Pancreas (tissue), 10 donors: ENCODE measurements around the gene DKK3. TPM values are rescaled to one million over a fixed set of nuclear protein-coding genes. Genes with fewer than 3 reads are reported as not detected.

Experiments
- ATAC-seq, 4 donors: fragments of 200-7000 bp; cut with Tn5 transposase; one replicate each; pipeline versions ENCODE4 v1.8.0 to v1.9.1; 2020; ENCODE audit warnings: mild to moderate bottlenecking in 4 of 4, moderate library complexity in 4 of 4
- DNase-seq, 6 donors: peaks; one replicate each; pipeline ENCODE4 v3.0.0-alpha.2; 2020
- FAIRE-seq: peaks from 2 replicates; lab custom pipeline; 2012; peaks lifted over from hg19 to GRCh38; lab: Jason Lieb, UNC
- H3K27ac ChIP-seq, 4 donors: fragments of 200-600 bp; sonication (generic); 1 replicate in 3 of 4; 2 replicates in 1 of 4; pipeline versions ENCODE4 v1.5.0 to v1.8.0; 2020
- H3K27me3 ChIP-seq, 4 donors: fragments of 200-600 bp; one replicate each; pipeline ENCODE4 v1.8.0; 2021
- H3K36me3 ChIP-seq, 3 donors: fragments of 200-600 bp; sonication (generic) in 1 of 3; one replicate each; pipeline versions ENCODE4 v1.5.0 to v1.8.0; 2020 to 2021
- H3K4me1 ChIP-seq, 3 donors: fragments of 200-600 bp; one replicate each; pipeline ENCODE4 v1.8.0; 2021
- H3K4me3 ChIP-seq, 4 donors: fragments of 200-600 bp; sonication (generic) in 2 of 4; one replicate each; pipeline versions ENCODE4 v1.5.0 to v1.8.0; 2020 to 2021
- H3K9me3 ChIP-seq, 4 donors: fragments of 200-600 bp; one replicate each; pipeline ENCODE4 v1.8.0; 2021
- WGBS, 2 donors: extraction: QIAGEN DNeasy Blood & Tissue Kit; methylation state at CpG; one replicate each; pipeline ENCODE4 v1.1.7; 2013; 5-methylcytosine and 5-hydroxymethylcytosine counted together
- intact Hi-C, 3 donors: fragments of 100-400 bp; cut with DNase I; formaldehyde crosslinking; loops; one replicate each; pipeline versions ENCODE4 v1.11.1 to v1.14.2; 2022
- polyA plus RNA-seq, 2 donors: library from polyadenylated mRNA; stranded (reverse); fragments of 200-250 nt; gene quantifications; one replicate each; pipeline ENCODE4 v1.2.3, GENCODE V29; 2013
- total RNA-seq, 6 donors: library from RNA; stranded (reverse); fragmentation: NEBNext Ultra II Directional in 4 of 6; extraction: Animal tissue kit (Norgen Biotek cat#: 25700) in 4 of 6; gene quantifications; one replicate each; pipeline versions ENCODE4 v1.2.1 to v1.2.4, GENCODE V29; 2021 to 2023
- TF ChIP-seq, protein P1 (sequence below), 4 donors: fragments of 200-600 bp; sonication (generic) in 3 of 4; IDR thresholded peaks; one replicate each; pipeline versions ENCODE4 v1.5.0 to v1.8.0; 2021; ENCODE audit warnings: antibody characterized with exemption in 4 of 4
- donor health status: healthy with polysubstance abuse.
- donor health status: DM: no; HTN: no; CAD: no; lungs with moderate emphysema.
- donor health status: DM: no; HTN: no; CAD: no.
- donor health status: control.
- donor health status: control.
- donor health status: Bipolar disorder and iron deficiency.
- donor health status: DM: yes; HTN: yes; CAD: no.
- donor health status: DM: no; HTN: no; CAD: no.
- donor health status: DM: no; HTN: no; CAD: no.
- donor health status: DM: yes; HTN: yes; CAD: no.

DKK3 gene
- total and polyA plus RNA-seq, 8 donors = 2.7 to 10.5 (median 5.8) TPM

DNA sequence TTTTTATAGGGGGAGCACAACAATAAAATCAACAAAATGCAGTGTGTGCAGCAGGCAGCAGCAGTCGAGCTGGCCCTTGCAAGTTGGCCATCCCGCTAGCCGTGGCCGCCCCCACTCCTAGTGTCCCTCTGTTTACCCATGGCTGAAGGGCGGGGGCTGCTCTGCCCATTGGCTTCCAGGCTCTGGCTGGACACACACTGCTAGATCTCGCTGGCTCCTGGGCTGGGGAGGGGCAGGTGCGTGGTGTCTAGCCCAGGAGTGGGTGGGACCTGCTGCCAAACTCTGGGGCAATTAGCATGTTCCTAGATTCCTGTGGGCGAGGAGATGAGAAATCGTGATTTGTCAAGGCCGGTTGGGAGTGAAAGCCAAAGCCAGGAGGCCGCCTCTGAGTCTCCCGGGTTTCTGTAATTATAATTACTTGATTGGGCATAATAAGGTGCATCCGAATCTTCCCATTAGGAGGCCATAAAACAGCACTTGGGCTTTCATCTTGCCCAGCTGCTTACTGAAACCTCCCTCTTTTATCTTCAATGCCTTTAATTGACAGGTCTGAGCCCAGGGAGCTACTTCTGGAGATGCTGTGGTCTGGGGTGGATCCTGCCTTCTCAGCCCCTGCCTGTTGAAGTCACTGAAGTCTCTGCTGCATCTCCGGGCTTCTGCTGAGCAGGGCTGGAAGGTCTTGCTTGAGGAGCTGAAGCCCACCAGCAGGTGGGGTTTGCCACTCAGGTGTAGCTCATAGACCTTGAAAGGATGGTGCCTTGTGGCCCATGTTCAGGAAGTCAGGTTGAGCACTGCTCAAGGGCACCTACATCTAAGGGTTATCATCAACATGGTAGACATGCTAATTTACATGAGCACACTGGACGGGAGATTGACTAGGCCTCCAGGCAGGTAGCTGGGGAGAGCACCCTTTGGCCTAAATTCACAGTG lies 44.5 kb upstream of the DKK3 start:
- DNase-seq (peak in 1 of 6 donors; percentile 34), ATAC-seq (no peak), FAIRE-seq (no peak)
- intact Hi-C loops = loop anchor here in 1 of 3 donors (5.0 kb wide), 1 partner anchor 239 kb away; no protein-coding TSS in a partner anchor
- TF ChIP-seq, protein P1, sequence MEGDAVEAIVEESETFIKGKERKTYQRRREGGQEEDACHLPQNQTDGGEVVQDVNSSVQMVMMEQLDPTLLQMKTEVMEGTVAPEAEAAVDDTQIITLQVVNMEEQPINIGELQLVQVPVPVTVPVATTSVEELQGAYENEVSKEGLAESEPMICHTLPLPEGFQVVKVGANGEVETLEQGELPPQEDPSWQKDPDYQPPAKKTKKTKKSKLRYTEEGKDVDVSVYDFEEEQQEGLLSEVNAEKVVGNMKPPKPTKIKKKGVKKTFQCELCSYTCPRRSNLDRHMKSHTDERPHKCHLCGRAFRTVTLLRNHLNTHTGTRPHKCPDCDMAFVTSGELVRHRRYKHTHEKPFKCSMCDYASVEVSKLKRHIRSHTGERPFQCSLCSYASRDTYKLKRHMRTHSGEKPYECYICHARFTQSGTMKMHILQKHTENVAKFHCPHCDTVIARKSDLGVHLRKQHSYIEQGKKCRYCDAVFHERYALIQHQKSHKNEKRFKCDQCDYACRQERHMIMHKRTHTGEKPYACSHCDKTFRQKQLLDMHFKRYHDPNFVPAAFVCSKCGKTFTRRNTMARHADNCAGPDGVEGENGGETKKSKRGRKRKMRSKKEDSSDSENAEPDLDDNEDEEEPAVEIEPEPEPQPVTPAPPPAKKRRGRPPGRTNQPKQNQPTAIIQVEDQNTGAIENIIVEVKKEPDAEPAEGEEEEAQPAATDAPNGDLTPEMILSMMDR (IDR thresholded peaks at IDR 0.05) = no peak
- Histone ChIP-seq H3K4me3 (no peak overlapping the region), H3K27me3 (no peaks in the 10 kb centered on the region), H3K27ac (no peak overlapping the region), H3K9me3 (no peaks in the 10 kb centered on the region), H3K36me3 (no peaks in the 10 kb centered on the region), H3K4me1 (peaks cover 7 to 16% (median 14%) of the 10 kb centered on the region in 3 donors)
- 92 to 95% methylated on average over 15 of the region's 15 CpGs for WGBS, 2 donors

DNA sequence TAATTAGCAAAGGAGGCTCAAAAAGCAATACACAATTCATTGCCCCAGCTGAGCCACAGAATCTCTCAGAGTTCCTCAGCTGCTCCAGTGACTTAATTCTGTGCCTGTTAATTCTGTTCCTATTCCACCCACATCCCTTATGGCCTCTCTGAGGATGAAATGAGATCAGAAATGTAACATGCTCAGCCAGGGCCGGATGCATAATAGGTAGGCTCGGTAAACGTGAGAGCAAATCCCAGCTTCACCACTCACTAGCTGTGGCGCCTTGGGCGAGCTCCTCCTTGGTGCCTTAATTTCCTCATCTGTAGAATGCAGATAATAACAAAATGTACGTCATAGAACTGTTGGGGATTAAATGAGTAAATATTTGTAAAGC lies 42.8 kb upstream of the DKK3 start:
- peak; percentile 26 to 42 (median 34) for ATAC-seq
- WGBS, 2 donors = 46 to 55% methylated on average over 6 of the region's 6 CpGs
- H3K27ac ChIP-seq = peak overlapping the region in 3 of 4 donors; percentile 23 to 48 (median 39)
- intact Hi-C loops = loop anchor here in 1 of 3 donors (5.0 kb wide), 1 partner anchor 241 kb away; no protein-coding TSS in a partner anchor
- H3K27me3 ChIP-seq = no peaks in the 10 kb centered on the region
- no peaks in the 10 kb centered on the region for H3K36me3 ChIP-seq
- H3K4me3 ChIP-seq = no peak overlapping the region
- peaks cover 7 to 16% (median 14%) of the 10 kb centered on the region in 3 donors for H3K4me1 ChIP-seq
- H3K9me3 ChIP-seq = no peaks in the 10 kb centered on the region
- DNase-seq = peak in 2 of 6 donors; percentile 30 to 34
- FAIRE-seq = no peak
- TF ChIP-seq, protein P1 (IDR thresholded peaks at IDR 0.05) = no peak

DNA sequence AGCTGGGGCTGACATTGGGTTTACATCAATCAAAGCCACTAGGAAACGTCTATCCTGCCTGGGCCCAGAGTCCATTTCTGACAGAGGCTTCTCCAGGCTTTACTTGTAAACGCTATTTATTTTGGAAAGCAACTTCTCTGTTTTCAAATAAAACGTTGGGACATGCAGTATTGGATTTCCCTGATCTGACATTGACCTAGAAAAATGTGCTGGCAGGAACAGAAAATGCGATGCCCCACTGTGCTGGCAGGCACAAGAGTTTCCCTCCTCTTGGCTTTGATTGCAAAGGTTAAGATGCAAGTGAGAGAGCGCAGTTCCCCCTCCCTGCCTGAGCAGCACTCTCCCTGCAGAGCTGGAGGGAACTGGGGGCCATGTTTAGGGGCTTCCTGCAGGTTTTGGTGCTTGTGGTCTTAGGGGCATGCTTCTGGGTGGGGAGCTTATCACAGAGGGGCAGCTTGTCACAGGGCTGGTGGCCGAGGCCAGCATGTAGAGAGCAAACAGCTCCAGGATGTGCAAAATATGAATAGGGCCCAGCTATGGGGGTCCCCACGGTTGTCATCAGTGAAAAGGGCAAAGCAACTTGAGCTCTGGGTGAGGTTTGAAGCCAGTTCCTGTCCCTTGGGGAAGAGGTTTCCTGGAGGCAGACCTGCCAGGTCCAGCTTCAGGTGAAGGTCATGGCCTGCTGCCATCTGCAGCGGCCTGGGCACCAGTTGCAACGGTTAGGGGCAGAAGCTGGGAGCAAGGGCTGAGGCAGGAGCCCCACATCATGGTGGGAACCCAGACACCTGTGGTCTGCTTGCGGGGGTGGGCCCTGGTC lies 42.3 kb upstream of the DKK3 start:
- FAIRE-seq = no peak
- WGBS, 2 donors = 24 to 26% methylated on average over 10 of the region's 10 CpGs
- H3K36me3 ChIP-seq = no peaks in the 10 kb centered on the region
- no peaks in the 10 kb centered on the region for H3K9me3 ChIP-seq
- peak overlapping the region; percentile 23 to 48 (median 38) for H3K27ac ChIP-seq
- TF ChIP-seq, protein P1 (IDR thresholded peaks at IDR 0.05) = no peak
- H3K4me3 ChIP-seq = no peak overlapping the region
- no peaks in the 10 kb centered on the region for H3K27me3 ChIP-seq
- intact Hi-C loops = loop anchor here in 1 of 3 donors (5.0 kb wide), 1 partner anchor 242 kb away; no protein-coding TSS in a partner anchor
- peak; percentile 62 to 84 (median 76) for ATAC-seq
- H3K4me1 ChIP-seq = peaks cover 7 to 16% (median 14%) of the 10 kb centered on the region in 3 donors
- DNase-seq = peak; percentile 68 to 82 (median 76)

DNA sequence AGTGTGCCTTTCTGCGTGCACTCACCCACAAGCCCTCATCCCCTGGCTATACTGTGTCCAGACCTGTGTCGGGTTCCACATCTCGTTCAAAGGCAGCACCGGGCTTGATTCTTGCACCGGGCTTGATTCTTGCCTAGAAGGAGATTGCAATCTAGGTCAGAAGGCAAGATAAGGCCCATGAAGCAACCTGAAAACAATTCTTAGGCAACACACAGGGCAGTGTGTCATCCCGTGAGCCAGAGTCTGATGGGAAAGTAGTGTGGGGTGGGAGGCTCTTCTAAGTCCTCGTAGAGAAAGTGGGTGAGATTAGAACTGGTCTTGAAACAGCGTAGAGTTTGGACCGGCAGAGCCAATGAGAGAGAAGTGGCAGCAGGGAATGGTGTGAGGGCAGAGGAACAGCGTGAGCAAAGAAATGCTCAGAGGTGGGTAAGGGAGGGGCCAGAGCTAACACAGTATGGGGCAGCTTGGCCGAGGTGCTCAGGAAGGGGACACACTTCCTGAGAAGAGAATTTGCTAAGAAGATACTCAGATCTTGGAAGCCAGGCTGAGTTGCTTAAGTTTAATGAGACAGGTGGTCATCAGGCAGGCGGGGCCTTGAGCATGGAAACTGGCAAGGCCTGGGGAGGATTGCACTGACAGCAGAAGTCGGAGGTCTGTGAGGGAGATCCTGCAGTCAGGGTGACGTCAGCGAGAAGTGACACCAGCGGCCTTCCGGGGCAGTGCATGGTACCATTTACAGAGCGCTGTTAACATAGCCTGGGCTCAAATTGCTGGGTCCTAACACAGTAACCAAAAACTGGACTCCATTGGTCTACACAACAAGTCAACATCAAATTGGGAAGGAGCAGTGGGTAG lies 40.7 kb upstream of the DKK3 start:
- no peak for ATAC-seq
- DNase-seq = peak in 1 of 6 donors; percentile 31
- TF ChIP-seq, protein P1 (IDR thresholded peaks at IDR 0.05) = no peak
- H3K27me3 ChIP-seq = no peaks in the 10 kb centered on the region
- no peaks in the 10 kb centered on the region for H3K36me3 ChIP-seq
- 91 to 94% methylated on average over 18 of the region's 18 CpGs for WGBS, 2 donors
- H3K4me1 ChIP-seq = peaks cover 7 to 18% (median 17%) of the 10 kb centered on the region in 3 donors
- no peak for FAIRE-seq
- no peaks in the 10 kb centered on the region for H3K9me3 ChIP-seq
- intact Hi-C loops = loop anchor here (5.0 to 10.0 kb wide), 3 partner anchors 114 to 254 kb away; no protein-coding TSS in a partner anchor
- H3K27ac ChIP-seq = no peak overlapping the region
- no peak overlapping the region for H3K4me3 ChIP-seq
